T-helper 2 cell treated with Interferon-gamma antibody and Interleukin-4, amounts not matched to agents 100 ng/mL and 5 ng/mL, for 36 hours (primary cell): ENCODE data around the gene QTRT2. TPM values are rescaled to one million over a fixed set of nuclear protein-coding genes. Genes with fewer than 3 reads are reported as not detected.

Experiments
- intact Hi-C: fragments of 100-400 bp; cut with micrococcal nuclease; formaldehyde crosslinking; loops from one replicate; pipeline ENCODE4 v1.15.1; 2023
- total RNA-seq: library from RNA; stranded (reverse); gene quantifications from 2 replicates; pipeline ENCODE4 v1.2.3, GENCODE V29; 2022

The QTRT2 gene
- total RNA-seq, 1 donor from 2014 or later = 37.8 TPM

DNA sequence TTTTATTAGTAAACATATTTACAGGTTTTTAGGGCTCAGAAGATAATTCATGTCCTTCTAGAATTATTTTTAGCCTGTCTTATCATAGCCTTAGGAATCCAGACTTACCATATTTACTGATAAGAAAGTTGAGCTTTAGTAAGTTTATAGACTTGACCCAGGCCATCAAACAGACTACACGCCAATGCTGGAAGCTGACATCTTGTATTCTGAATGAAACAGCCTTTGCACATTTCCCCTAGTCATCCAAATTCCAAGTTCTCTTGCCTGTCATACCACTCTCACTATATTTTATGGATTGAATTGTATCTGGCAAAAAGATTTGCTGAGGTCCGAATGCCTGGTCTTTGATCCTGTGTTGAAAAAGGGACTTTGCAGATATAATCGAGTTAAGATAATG, 63.7 kb downstream of the QTRT2 start:
- intact Hi-C loops = no loop called here

DNA sequence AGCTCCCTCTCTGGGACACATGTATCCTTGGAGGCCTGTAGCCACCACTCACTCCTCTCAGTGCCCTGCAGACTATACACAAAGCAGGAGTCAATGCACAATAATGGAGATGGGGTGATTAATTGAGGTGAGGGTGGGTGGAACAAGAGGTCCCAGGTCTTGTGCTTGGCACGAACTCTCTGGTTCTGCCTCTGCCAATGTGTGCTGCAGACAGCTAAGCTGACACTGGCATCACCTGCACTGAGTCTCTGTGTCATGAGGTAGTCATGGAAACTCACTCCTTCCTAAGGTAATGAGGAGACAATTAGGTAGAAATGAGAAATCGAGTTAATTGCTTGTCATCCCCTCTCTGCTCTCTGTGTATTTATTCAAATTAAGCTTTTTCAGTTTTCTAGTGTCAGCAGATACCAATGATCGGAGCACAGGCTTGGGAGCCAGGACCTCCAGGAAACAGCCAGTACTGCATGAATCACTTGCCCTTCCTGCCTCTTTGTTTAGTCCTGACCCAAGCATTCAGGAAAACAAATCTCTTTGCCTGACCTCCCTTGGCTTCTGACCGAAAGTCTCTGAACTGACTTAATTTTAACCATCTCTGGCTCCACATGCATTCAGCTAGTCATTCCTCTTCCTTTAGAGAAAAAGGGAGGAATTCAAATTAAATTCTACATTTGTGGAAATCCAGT, 65.6 kb downstream of the QTRT2 start:
- intact Hi-C loops = no loop called here

DNA sequence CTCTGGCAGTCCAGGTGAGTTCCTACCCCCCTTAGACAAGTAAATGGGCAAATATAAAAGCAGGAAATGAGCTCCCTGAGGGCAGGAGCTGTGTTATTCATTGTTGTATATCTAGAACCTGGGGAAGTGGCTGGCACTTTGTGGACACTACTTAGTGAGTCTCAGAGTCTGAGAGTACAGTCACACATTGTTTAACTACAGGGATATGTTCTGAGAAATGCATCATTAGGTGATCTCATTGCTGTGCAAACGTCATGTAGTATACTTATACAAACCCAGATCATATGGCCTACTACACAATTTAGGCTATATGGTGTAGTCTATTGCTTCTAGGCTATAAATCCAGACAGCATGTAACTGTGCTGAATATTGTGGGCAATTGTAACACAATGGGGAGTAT, 69.9 kb downstream of the QTRT2 start:
- intact Hi-C loops = no loop called here

- intact Hi-C loops = no loop called here
Observed at GRCh38 chr3:114127517-114127916, 71.0 kb downstream of the QTRT2 start.

DNA sequence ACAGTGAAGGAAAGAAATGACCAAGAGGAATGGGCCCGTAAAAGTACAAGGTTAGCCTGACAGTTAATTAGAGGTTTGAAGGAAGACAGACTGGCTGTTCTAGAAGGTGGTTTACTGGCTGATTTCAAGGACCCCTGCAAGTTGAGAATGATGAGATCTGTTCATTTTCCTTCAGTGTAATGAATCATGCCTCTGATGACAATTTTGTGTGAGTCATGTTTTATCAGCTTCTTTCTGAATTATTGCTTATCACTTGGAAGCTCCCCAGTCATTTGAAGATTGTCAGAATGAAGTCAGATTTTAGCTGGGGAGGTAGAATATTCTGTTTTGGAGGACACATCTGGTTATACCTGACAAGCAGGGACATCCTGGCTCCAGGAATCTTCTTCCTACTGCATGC, 71.7 kb downstream of the QTRT2 start:
- intact Hi-C loops = no loop called here

GRCh38 chr3:114128826-114129225, 72.3 kb downstream of the QTRT2 start:
- intact Hi-C loops = no loop called here

GRCh38 chr3:114132500-114132899, 76.0 kb downstream of the QTRT2 start:
- intact Hi-C loops = no loop called here

- intact Hi-C loops = no loop called here
Observed at GRCh38 chr3:114133947-114134346, 77.4 kb downstream of the QTRT2 start.

Other genes starting within 250 kb of the QTRT2 start
- 0.23 and 0.32 TPM in 2 replicates for gene GRAMD1C, start 217.9 kb upstream of the QTRT2 start, total RNA-seq
- 3.2 and 4.0 TPM in 2 replicates for gene ZDHHC23, start 108.7 kb upstream of the QTRT2 start, total RNA-seq
- 3.0 TPM in 2 replicates for gene CCDC191, start 211 bp upstream of the QTRT2 start, total RNA-seq
- gene DRD3, start 122.3 kb downstream of the QTRT2 start, total RNA-seq = not detected in 2 replicates
- gene ZNF80, start 180.8 kb downstream of the QTRT2 start, total RNA-seq = 0.86 and 1.00 TPM in 2 replicates
- 3.2 and 3.7 TPM in 2 replicates for gene TIGIT, start 237.3 kb downstream of the QTRT2 start, total RNA-seq